OCI-LY1 (cell line): ENCODE results near the gene MS4A10.

Experiments
- H2AFZ ChIP-seq: fragments of 200-600 bp; sonication (generic), shearing (Covaris generic); 2 replicates; pipeline ENCODE4 v1.6.0; 2014; ENCODE audit warnings: antibody characterized with exemption, mild to moderate bottlenecking, low read length
- H3F3A ChIP-seq: fragments of 200-600 bp; sonication (generic), shearing (Covaris generic); 2 replicates; pipeline ENCODE4 v1.6.0; 2014; ENCODE audit warnings: mild to moderate bottlenecking, antibody characterized with exemption, low read length, moderate library complexity; ENCODE audit not compliant: insufficient read depth
- H3K27ac ChIP-seq: fragments of 200-600 bp; sonication (generic); 2 replicates; pipeline ENCODE4 v1.5.1; 2014; ENCODE audit warnings: low read length, mixed run types, mild to moderate bottlenecking, low read depth; ENCODE audit not compliant: poor library complexity, severe bottlenecking
- H3K27me3 ChIP-seq: fragments of 200-600 bp; sonication (generic); 2 replicates; pipeline ENCODE4 v1.6.0; 2014; ENCODE audit warnings: antibody characterized with exemption, mild to moderate bottlenecking, low read length, moderate library complexity; ENCODE audit not compliant: insufficient read depth
- H3K36me3 ChIP-seq: fragments of 200-600 bp; sonication (generic); 2 replicates; pipeline ENCODE4 v1.6.1; 2014; ENCODE audit warnings: mild to moderate bottlenecking, antibody characterized with exemption, low read length, moderate library complexity, mixed read lengths; ENCODE audit not compliant: insufficient read depth
- H3K4me1 ChIP-seq: fragments of 200-600 bp; sonication (generic); 2 replicates; pipeline ENCODE4 v1.5.1; 2014; ENCODE audit warnings: mild to moderate bottlenecking, low read length, moderate library complexity; ENCODE audit not compliant: insufficient read depth, severe bottlenecking
- H3K4me2 ChIP-seq: fragments of 200-600 bp; sonication (generic), shearing (Covaris generic); 2 replicates; pipeline ENCODE4 v1.6.1; 2014; ENCODE audit warnings: low read length
- H3K4me3 ChIP-seq: fragments of 200-600 bp; sonication (generic); 2 replicates; pipeline ENCODE4 v1.5.1; 2014; ENCODE audit warnings: low read length, low read depth, mild to moderate bottlenecking, mixed read lengths; ENCODE audit not compliant: poor library complexity, severe bottlenecking
- H3K79me2 ChIP-seq: fragments of 200-600 bp; shearing (Covaris generic); 2 replicates; pipeline ENCODE4 v1.6.1; 2016; ENCODE audit warnings: mixed run types, low read length, mixed read lengths; ENCODE audit not compliant: insufficient read depth
- H3K9ac ChIP-seq: fragments of 200-600 bp; sonication (generic), shearing (Covaris generic); 2 replicates; pipeline ENCODE4 v1.6.1; 2014; ENCODE audit warnings: mild to moderate bottlenecking, low read length, mixed read lengths
- H3K9me2 ChIP-seq: fragments of 200-600 bp; sonication (generic), shearing (Covaris generic); 2 replicates; pipeline ENCODE4 v1.6.1; 2014; ENCODE audit warnings: low read depth, mild to moderate bottlenecking, low read length, mixed read lengths
- H3K9me3 ChIP-seq: fragments of 200-600 bp; shearing (Covaris generic); 2 replicates; pipeline ENCODE4 v1.6.1; 2014; ENCODE audit warnings: low read length, mixed read lengths
- H4K20me1 ChIP-seq: fragments of 200-600 bp; sonication (generic), shearing (Covaris generic); 2 replicates; pipeline ENCODE4 v1.6.0; 2016; ENCODE audit warnings: mild to moderate bottlenecking, low read length; ENCODE audit not compliant: insufficient read depth
- CTCF ChIP-seq: fragments of 200-600 bp; sonication (generic), shearing (Covaris generic); IDR thresholded peaks from 2 replicates; pipeline ENCODE4 v1.5.1; 2017; ENCODE audit warnings: mild to moderate bottlenecking, antibody characterized with exemption, low read length, moderate library complexity, mixed read lengths
- EZH2 ChIP-seq: fragments of 200-600 bp; sonication (generic), shearing (Covaris generic); IDR thresholded peaks from 2 replicates; pipeline ENCODE4 v1.8.0; 2017; ENCODE audit warnings: borderline replicate concordance, mixed run types, mild to moderate bottlenecking, antibody characterized with exemption, low read length, moderate library complexity, mixed read lengths

Gene MS4A10

DNA sequence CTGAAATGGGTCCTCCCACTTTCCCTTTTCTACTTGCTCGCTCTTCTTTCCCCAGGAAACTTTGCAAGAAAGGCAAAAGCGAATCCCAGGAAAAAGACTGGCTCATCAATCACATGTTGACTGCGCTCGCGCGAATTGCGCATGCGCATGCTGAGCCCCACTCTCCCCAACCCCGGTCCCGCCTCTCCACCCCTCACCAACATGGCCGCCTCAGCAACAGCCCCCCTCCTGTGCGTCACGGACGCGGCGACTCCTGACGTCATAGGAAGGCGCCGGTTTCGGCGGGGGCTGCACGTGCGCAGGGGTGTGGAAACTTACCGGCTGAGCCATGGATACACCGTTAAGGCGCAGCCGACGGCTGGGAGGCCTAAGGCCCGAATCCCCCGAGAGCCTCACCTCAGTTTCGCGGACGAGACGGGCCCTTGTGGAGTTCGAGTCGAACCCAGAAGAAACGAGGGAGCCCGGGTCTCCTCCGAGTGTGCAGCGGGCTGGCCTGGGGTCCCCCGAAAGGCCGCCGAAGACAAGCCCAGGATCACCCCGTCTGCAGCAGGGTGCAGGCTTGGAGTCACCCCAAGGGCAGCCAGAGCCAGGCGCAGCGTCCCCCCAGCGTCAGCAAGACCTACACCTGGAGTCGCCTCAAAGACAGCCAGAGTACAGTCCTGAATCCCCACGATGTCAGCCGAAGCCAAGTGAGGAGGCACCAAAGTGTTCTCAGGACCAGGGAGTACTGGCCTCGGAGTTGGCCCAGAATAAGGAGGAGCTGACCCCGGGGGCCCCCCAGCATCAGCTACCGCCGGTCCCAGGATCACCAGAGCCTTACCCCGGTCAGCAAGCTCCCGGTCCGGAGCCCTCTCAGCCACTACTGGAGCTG, 56.9 kb downstream of the MS4A10 start, which contains the start of gene CCDC86:
TSS of gene CCDC86 (plus strand) at position 317 of the 871 bp plus-strand sequence. CDS start at position 329, 12 bp downstream.
- peak within 1 kb of the TSS; percentile 53 for H2AFZ ChIP-seq
- no peak within 1 kb of the TSS for H3K27ac ChIP-seq
- H3K27me3 ChIP-seq, result no peaks in the 10 kb centered on the region
- TF ChIP-seq EZH2 (no peak), CTCF (no peak)
- H3K9me2 ChIP-seq, result no peaks in the 10 kb centered on the region
- H3K36me3 ChIP-seq, result peaks cover 8% of the 10 kb centered on the region; the same call in 1 of the 2 replicates
- H3K4me3 ChIP-seq, result peak within 1 kb of the TSS; percentile 71
- H4K20me1 ChIP-seq, result no peaks in the 10 kb centered on the region
- H3K9me3 ChIP-seq, result no peaks in the 10 kb centered on the region
- H3K9ac ChIP-seq, result peak within 1 kb of the TSS; percentile 73
- H3K4me1 ChIP-seq, result peaks cover 33% of the 10 kb centered on the region
- no peaks in the 10 kb centered on the region for H3F3A ChIP-seq
- peaks cover 26% of the 10 kb centered on the region for H3K79me2 ChIP-seq
- H3K4me2 ChIP-seq, result peak within 1 kb of the TSS; percentile 79

GRCh38 chr11:60842668-60843600, 57.8 kb downstream of the MS4A10 start:
- H3F3A ChIP-seq, result no peaks in the 10 kb centered on the region
- no peaks in the 10 kb centered on the region for H3K9me3 ChIP-seq
- no peaks in the 10 kb centered on the region for H3K27me3 ChIP-seq
- no peaks in the 10 kb centered on the region for H3K9me2 ChIP-seq
- TF ChIP-seq CTCF, result no peak
- TF ChIP-seq EZH2, result no peak
- peak overlapping the region; percentile 71 for H3K4me3 ChIP-seq
- H3K79me2 ChIP-seq, result peaks cover 26% of the 10 kb centered on the region
- H3K27ac ChIP-seq, result no peak overlapping the region
- no peaks in the 10 kb centered on the region for H4K20me1 ChIP-seq
- H3K9ac ChIP-seq, result peak overlapping the region; percentile 73
- no peak overlapping the region for H2AFZ ChIP-seq
- peaks cover 33% of the 10 kb centered on the region for H3K4me1 ChIP-seq
- H3K36me3 ChIP-seq, result peaks cover 16% of the 10 kb centered on the region; the same call in 1 of the 2 replicates
- H3K4me2 ChIP-seq, result peak overlapping the region; percentile 79

- Histone ChIP-seq H3K4me1 (peaks cover 33% of the 10 kb centered on the region), H3K27me3 (no peaks in the 10 kb centered on the region), H3K9me3 (no peaks in the 10 kb centered on the region), H3K4me2 (peak overlapping the region; percentile 79), H3F3A (no peaks in the 10 kb centered on the region), H3K9me2 (no peaks in the 10 kb centered on the region), H3K27ac (no peak overlapping the region), H3K4me3 (peak overlapping the region; percentile 71), H4K20me1 (no peaks in the 10 kb centered on the region), H2AFZ (no peak overlapping the region), H3K79me2 (peaks cover 26% of the 10 kb centered on the region), H3K36me3 (peaks cover 29% of the 10 kb centered on the region), H3K9ac (peak overlapping the region; percentile 73)
- TF ChIP-seq CTCF (no peak), EZH2 (no peak)
Measured at GRCh38 chr11:60844045-60844869, 59.1 kb downstream of the MS4A10 start.
